Chondrocyte (in vitro differentiated cells): ENCODE measurements around the gene LITAF. TPM values are rescaled to one million over a fixed set of nuclear protein-coding genes. Genes with fewer than 3 reads are reported as not detected.

Experiments used
- DNase-seq: peaks from one replicate; pipeline ENCODE4 v3.0.0; 2021; ENCODE audit warnings: mixed read lengths, low spot score
- H3K27ac Mint-ChIP-seq: one replicate; pipeline ENCODE4 v1.8.0; 2021; ENCODE audit warnings: mild to moderate bottlenecking, moderate library complexity, mixed read lengths; ENCODE audit not compliant: unreplicated experiment
- H3K27me3 Mint-ChIP-seq: 2 replicates; pipeline ENCODE4 v1.8.0; 2021; ENCODE audit warnings: low read depth, mixed read lengths
- H3K36me3 Mint-ChIP-seq: 2 replicates; pipeline ENCODE4 v1.8.0; 2021; ENCODE audit warnings: low read depth, mixed read lengths
- H3K4me1 Mint-ChIP-seq: 2 replicates; pipeline ENCODE4 v1.8.0; 2021; ENCODE audit warnings: low read depth, mild to moderate bottlenecking, mixed read lengths
- H3K4me3 Mint-ChIP-seq: one replicate; pipeline ENCODE4 v1.8.0; 2021; ENCODE audit warnings: mild to moderate bottlenecking, moderate library complexity, mixed read lengths; ENCODE audit not compliant: unreplicated experiment
- H3K9me3 Mint-ChIP-seq: 2 replicates; pipeline ENCODE4 v1.8.0; 2021; ENCODE audit warnings: low read depth, mixed read lengths
- total RNA-seq: library from RNA; stranded (reverse); gene quantifications from 3 replicates; pipeline ENCODE4 v1.2.1, GENCODE V29; 2021
- TF ChIP-seq, protein P1 (sequence below): fragments of 200-600 bp; sonication (generic); IDR thresholded peaks from 2 replicates; pipeline ENCODE4 v1.5.0; 2021; ENCODE audit warnings: antibody characterized with exemption, mild to moderate bottlenecking, moderate library complexity

LITAF gene
- total RNA-seq, 1 donor from 2014 or later, result 91.9 TPM

DNA sequence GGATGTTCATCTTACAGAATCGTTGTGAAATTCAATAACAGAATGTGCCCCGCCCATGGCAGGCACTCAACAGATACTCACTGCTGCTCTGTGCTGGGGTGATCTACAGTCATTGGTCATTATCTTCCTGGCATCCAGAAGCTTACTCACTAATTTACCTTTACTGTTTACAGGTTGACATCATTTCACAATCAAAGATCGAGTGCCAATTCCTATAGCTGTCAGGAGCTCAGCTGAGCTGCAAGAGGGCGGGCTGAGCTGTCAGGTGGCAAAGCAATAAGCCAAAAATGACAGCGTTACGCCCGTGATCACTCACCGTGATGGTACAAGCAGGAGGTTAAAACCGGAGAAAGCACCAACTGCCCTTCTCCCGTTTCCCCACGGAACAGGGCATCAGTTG is 51.2 kb downstream of the LITAF start:
- Mint-ChIP-seq H3K27me3 (no peaks in the 10 kb centered on the region), H3K4me1 (peaks cover 5% of the 10 kb centered on the region), H3K4me3 (no peak overlapping the region), H3K36me3 (no peaks in the 10 kb centered on the region), H3K27ac (no peak overlapping the region), H3K9me3 (no peaks in the 10 kb centered on the region)
- no peak for DNase-seq
- TF ChIP-seq, protein P1, sequence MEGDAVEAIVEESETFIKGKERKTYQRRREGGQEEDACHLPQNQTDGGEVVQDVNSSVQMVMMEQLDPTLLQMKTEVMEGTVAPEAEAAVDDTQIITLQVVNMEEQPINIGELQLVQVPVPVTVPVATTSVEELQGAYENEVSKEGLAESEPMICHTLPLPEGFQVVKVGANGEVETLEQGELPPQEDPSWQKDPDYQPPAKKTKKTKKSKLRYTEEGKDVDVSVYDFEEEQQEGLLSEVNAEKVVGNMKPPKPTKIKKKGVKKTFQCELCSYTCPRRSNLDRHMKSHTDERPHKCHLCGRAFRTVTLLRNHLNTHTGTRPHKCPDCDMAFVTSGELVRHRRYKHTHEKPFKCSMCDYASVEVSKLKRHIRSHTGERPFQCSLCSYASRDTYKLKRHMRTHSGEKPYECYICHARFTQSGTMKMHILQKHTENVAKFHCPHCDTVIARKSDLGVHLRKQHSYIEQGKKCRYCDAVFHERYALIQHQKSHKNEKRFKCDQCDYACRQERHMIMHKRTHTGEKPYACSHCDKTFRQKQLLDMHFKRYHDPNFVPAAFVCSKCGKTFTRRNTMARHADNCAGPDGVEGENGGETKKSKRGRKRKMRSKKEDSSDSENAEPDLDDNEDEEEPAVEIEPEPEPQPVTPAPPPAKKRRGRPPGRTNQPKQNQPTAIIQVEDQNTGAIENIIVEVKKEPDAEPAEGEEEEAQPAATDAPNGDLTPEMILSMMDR, result no peak

DNA sequence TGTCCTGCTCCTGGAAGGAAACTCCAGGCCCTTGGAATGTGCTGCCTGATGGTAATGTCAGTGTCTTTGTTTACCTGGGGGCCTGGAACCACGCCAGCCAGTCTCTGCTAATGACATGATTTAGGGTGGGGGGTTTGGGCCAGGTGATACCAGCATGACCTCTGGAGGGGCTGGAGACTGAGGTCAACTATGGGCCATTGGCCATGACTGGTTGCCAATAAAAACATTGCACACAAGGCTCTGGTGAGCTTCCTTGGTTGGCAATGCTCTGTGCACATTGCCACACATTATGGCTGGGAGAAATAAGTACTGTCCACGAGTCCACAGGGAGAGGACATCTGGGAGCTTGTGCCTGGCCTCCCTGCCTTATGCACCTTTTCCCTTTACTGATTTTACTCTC is 52.5 kb downstream of the LITAF start:
- TF ChIP-seq, protein P1, result no peak
- Mint-ChIP-seq H3K27me3 (no peaks in the 10 kb centered on the region), H3K27ac (no peak overlapping the region), H3K4me1 (peaks cover 5% of the 10 kb centered on the region), H3K9me3 (no peaks in the 10 kb centered on the region), H3K36me3 (no peaks in the 10 kb centered on the region), H3K4me3 (no peak overlapping the region)
- DNase-seq, result no peak

DNA sequence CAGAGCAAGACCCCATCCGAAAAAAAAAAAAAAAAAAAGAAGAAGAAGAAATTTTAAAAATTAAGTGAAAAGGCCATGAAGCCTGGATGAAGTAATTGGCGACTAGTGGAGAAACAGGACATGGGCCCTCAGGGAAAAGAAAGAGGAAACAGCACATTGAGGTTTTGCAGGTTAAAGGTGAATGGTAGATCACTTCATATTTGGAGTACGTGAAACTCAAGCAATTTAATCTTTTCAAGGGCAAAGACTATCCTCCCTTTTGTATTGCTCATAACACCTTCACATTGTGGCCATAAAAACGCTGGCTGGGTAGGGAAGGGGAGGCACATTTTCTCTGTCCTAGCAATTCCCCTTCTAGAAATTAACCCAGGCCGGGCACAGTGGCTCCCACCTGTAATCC is 53.1 kb downstream of the LITAF start:
- no peaks in the 10 kb centered on the region for H3K9me3 Mint-ChIP-seq
- peaks cover 5% of the 10 kb centered on the region for H3K4me1 Mint-ChIP-seq
- H3K27me3 Mint-ChIP-seq, result peaks cover under 1% of the 10 kb centered on the region
- H3K4me3 Mint-ChIP-seq, result no peak overlapping the region
- H3K36me3 Mint-ChIP-seq, result no peaks in the 10 kb centered on the region
- TF ChIP-seq, protein P1, result no peak
- no peak for DNase-seq
- no peak overlapping the region for H3K27ac Mint-ChIP-seq

DNA sequence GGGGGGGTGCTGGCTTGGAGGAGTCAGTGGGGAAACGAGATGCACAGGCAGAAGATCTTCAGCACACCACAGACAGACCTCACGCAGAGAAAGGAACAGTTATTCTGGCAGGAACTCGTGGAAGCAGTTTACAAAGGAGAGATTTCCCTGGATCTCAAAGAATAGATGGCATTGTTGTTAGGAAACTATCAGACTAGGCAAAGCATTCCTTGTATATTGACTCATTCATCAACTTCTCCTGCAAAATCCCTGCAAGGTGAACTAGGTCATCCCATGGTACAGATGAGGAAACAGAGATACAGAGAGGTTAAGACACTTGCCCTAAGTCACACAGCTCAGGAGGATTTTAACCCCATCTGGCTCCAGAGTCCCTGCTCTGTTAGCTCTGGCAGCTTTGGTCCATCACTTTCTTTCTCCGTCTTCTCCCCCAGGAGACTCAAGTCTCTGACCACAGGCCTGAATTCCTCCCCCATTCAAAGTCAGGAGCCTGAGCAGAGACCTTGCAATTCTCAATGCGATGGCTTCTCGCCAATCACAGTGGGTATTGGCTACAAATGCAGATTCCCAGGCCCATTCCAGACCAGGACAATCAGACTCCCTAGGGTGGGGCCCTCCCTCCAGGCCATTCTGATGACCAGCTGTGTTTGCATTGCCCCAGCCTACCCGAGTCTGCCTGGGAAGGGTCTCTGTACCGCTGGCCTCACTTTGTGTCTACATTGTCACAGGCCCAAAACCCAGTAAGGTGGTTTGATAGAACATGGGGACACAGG is 56.4 kb downstream of the LITAF start:
- no peak overlapping the region for H3K27ac Mint-ChIP-seq
- peaks cover 5% of the 10 kb centered on the region for H3K4me1 Mint-ChIP-seq
- peaks cover 19% of the 10 kb centered on the region for H3K27me3 Mint-ChIP-seq

DNA sequence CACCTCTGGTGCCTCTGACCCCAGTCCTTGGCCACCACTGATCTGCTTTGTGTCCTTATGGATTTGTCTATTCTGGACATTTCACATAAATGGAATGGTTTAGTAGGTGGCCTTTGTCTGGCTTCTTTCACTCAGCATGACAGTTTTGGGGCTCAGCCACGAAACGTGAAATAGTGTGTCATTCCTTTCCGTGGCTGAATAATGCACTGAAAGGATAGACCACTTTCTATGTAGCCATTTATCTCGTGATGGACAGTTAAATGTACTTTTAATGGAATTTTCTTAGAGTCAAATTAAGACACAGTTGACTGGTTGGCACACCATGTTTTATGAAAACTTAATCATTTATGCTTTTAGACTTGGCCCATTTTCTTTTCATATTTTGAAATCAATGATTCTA is 57.4 kb downstream of the LITAF start:
- Mint-ChIP-seq H3K27ac (no peak overlapping the region), H3K4me3 (no peak overlapping the region), H3K9me3 (no peaks in the 10 kb centered on the region), H3K4me1 (peaks cover 2% of the 10 kb centered on the region), H3K36me3 (no peaks in the 10 kb centered on the region), H3K27me3 (peaks cover 20% of the 10 kb centered on the region)
- TF ChIP-seq, protein P1, result no peak
- DNase-seq, result no peak

More for the DNA sequence above, 56.4 kb downstream of the LITAF start:
- H3K4me3 Mint-ChIP-seq, result no peak overlapping the region
- H3K9me3 Mint-ChIP-seq, result no peaks in the 10 kb centered on the region
- TF ChIP-seq, protein P1, result no peak
- H3K36me3 Mint-ChIP-seq, result no peaks in the 10 kb centered on the region
- DNase-seq, result no peak
